ENCODE measurements around the gene CACHD1.

Gene CACHD1

GRCh38 chr1:64525116-64525686 lies 55.3 kb downstream of the CACHD1 start:
- DNase-seq = no peak

- no peak for DNase-seq
Measured at GRCh38 chr1:64526312-64526711, 56.4 kb downstream of the CACHD1 start.

- no peak for DNase-seq
Measured at GRCh38 chr1:64527165-64527564, 57.2 kb downstream of the CACHD1 start.

- no peak for DNase-seq
Measured at GRCh38 chr1:64527786-64528185, 57.9 kb downstream of the CACHD1 start.

- DNase-seq = no peak
Measured at GRCh38 chr1:64530969-64531692, 61.2 kb downstream of the CACHD1 start.

DNA sequence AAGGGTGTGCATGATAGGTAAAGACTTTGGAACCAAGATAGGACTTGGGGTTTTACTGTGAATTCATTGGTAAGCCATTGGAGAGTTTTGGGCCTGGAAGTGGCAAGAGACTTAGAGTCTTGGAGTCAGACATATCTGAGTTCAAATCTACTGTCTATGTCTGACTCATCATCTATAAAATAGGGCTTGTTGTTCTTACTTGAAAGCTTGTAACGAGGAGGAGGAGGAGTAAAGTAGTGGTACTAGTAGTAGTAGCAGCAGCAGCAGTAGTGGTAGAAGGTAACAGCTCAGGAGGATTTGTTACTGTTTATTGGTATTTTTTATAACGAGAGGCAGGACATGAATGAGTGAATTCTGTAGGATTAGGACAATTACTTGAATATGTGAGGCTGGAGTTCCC lies 62.7 kb downstream of the CACHD1 start:
- no peak for DNase-seq

DNA sequence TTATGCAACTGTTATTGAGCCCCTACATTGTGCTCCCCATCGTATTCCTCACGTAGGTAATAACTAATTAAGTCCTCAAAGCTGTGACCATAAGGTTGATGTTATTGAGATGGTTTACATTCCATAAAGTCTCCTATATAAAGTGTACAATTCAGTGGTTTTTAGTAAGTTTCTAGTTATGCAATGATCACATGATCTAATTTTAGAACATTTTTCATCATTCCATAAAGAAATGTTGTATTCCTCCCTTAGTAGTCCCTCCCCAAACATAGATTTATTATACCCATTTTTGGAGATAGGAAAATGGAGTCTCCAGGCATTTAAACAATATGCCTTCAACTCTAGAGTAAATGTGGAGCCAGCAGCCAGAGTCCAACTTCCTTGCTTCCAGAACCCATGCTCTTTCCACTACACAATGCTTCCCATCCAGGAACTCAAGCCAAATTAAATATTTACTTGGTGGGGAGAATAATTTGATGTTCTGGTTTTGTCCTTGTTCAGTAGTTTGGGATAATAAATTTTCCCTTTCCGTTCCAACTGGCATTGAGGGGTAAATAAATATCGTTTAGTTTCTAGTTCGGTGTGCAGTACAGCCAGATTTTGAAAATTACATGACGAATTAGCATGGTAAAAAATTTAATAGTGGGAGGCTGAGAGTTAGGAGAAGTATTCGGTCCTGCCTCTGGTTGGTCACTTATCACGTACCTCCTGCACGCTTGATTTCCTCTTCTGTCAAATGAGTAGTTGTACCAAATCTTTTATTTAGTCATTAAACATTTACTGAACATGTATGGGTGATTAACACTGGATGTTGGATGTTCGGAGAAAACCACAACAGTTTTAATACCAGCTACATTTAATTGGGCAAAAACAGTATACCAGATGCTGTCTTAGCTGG lies 66.3 kb downstream of the CACHD1 start:
- no peak for DNase-seq

DNA sequence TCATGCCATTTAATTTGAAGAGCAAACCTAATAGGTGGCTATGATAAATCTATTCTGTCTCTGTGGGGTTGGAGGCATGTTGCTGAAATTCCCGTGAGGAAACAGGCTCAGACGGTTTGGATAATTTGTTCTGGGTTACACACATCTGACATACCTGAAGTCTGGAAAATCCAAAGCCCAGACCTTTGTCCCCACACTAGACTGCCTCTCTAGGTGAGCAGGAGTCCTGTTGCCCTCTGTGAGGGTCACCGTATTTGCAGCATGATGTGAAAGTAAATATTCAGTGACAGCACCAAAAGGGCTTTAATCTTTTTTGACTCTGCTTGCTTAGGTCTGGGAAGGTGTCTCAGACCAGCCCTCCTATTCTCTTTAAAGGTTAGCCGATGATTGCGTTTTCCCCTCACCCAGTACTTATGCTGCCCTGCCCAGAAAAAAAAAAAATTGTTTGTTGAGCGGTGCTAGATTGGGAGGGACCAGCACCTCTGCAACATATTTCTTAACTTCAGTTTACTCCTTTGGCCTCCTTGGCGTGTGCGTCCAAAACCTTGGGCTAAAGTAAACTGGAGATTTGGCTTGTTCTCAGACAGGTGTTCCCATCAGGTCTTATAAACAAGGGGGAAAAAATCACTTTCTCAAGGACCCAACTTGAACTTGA lies 67.0 kb downstream of the CACHD1 start:
- no peak for DNase-seq

DNA sequence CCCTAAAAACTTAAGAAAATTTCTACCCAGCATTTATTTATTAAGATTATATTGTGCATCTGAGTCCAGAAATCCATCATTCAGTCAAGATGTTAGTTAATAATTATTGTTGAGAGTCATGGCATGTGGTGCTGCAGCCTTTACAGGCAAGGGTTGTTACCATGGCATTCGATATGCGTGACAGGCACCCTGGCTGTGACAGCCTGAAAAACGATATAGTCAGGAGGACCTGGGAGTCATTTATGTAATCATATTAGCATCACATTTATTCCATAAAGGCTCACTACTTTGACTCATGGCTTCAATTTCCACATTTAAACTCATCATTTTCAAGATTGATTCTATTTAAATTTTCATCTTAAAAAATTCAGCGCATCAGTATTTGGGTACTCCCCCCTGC lies 68.0 kb downstream of the CACHD1 start:
- no peak for DNase-seq

DNA sequence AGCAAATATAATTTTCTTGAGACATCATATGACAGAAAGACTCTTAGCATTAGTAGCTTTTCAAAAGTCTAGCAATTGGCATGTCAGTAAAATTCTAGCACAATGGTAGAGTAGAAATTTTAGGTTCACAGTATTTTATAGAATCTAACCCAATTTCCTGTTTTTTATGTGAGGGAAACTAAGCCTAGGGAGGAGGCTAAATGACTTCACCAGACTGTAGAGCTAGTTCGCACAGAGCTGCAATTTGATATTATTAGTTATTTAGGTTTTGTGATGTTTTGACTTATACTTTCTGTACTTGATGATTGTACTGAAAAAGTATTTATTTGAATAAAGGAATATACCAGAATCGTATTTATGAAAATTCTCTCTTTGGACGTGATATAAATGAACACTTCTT lies 68.5 kb downstream of the CACHD1 start:
- no peak for DNase-seq

- no peak for DNase-seq
Measured at GRCh38 chr1:64539289-64539688, 69.4 kb downstream of the CACHD1 start.

GRCh38 chr1:64539781-64540218 lies 69.9 kb downstream of the CACHD1 start:
- DNase-seq = no peak

- DNase-seq = no peak
Measured at GRCh38 chr1:64540265-64540791, 70.4 kb downstream of the CACHD1 start.

DNA sequence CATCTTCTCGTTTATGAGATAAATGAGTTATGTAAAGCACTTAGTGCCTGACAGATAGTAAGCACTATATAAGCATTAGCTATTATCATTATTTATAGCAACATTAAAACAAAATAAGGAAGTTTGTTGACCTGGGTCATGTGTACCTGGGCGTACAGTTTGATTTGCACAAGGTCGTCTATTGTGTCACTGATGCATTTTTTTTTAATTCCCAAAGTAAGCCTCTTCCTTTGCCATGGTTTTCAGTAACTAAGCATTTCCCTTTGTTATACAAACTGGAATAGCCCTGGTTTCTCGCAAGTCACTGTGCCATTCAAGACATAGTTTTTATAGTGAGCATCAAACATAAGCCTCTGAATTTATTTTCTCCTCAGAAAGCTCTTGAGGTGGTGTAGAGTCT lies 72.2 kb downstream of the CACHD1 start:
- no peak for DNase-seq

DNA sequence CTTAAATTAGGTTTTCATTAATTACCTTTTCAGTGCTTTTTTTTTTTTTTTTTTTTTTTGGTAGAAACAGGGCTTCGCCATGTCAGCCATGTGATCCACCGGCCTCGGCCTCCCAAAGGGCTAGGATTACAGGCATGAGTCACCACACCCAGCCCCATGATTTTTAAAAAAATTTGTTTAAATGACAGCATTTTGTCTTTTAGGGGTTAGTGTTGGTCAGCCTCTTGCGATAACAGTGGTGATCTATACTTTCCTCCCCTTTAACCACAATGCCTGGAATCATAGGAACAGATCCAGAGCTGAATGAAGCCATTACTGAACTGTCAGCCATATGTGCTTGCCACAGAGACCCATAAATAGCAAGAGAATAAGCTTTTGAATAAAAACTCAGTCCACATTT lies 73.9 kb downstream of the CACHD1 start:
- no peak for DNase-seq

DNA sequence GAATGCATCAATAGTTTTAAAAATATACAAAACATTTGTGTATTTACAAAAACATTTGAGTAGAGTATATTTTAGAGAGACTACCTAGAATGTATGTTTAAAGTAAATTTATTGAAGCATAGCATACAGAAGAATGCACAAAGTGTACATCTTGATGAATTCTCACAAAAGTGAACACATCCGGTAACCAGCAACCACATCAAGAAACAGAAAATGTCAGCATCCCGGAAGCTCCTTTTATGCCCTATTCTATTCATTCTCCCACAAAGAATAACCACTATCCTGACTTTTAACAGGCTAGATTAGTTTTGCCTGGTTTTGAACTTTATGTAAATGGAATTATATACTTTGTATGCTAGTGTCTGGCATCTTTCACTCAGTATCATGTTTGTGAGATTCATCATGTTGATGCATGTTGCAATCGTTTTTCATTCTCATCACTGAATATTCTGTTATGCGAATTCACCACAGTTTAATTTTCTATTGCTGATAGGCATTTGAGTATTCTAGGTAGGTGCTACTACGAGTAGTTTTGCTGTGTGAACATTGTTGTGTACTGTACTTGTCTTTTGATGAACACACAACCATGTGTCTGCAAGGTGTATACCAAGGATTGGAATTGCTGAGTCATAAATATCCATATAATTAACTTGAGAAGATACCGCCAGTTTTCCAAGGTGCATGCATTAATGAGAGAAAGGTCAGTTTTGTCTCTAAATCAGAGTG lies 75.4 kb downstream of the CACHD1 start:
- DNase-seq = no peak

DNA sequence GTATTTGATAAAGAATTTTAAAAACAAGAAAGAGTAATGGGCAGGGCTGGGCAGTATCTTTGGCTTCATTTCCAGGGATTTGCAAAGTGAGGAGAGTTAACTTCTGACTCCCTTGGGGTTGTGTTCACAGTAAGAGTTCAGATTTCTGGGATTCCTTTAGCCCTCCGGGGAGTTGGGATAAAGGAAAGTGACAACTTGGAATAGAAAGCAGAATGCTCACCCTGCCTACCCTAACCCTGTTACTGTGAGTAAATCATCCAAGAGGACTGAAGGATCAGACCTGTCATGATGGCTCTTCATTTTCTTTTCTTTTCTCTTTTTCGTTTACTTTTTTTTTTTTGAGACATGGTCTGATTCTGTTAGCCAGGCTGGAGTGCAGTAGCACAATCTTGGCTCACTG lies 76.1 kb downstream of the CACHD1 start:
- DNase-seq = no peak

GRCh38 chr1:64549464-64550239 lies 79.7 kb downstream of the CACHD1 start:
- DNase-seq = no peak

DNA sequence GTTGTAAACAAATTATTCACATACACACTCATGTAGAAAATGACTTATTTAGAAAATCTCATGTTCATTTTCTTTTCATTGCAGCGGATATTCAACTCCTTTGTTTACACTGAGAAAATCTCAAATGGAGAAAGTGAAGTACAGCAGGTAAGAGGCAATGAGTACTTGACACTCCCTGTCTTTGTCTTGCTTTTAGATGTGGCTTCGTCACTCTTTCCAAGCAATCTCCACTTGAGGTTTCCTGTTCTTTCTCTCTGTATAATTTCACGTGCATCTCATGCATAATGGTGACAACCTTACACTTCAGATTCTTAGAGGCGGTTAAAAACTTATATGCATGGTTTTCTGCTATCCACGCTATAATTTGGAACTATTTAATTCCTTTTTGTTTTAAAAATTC lies 80.6 kb downstream of the CACHD1 start:
- no peak for DNase-seq

- DNase-seq = no peak
Measured at GRCh38 chr1:64550946-64551605, 81.1 kb downstream of the CACHD1 start.

- no peak for DNase-seq
Measured at GRCh38 chr1:64553285-64553684, 83.4 kb downstream of the CACHD1 start.

All from right forelimb (tissue), 1 donor.